Suprapubic skin (tissue), 4 donors: ENCODE measurements around the gene ADAT1. TPM values are rescaled to one million over a fixed set of nuclear protein-coding genes. Genes with fewer than 3 reads are reported as not detected.
A peak's percentile ranks its signal among the peaks of the same experiment; 100 is the strongest.

ENCODE experiments used
- DNase-seq, 2 donors: peaks; one replicate each; pipeline ENCODE4 v3.0.0-alpha.2; 2019; ENCODE audit warnings: low spot score in 2 of 2
- H3K27ac ChIP-seq: fragments of 200-600 bp; sonication (generic); one replicate; pipeline ENCODE4 v1.5.1; 2019
- H3K27me3 ChIP-seq: fragments of 200-600 bp; sonication (generic); one replicate; pipeline ENCODE4 v1.5.1; 2019
- H3K36me3 ChIP-seq: fragments of 200-600 bp; sonication (generic); one replicate; pipeline ENCODE4 v1.5.1; 2019
- H3K4me1 ChIP-seq: fragments of 200-600 bp; sonication (generic); one replicate; pipeline ENCODE4 v1.5.1; 2019
- H3K4me3 ChIP-seq: fragments of 200-600 bp; sonication (generic); one replicate; pipeline ENCODE4 v1.5.1; 2019; ENCODE audit warnings: mild to moderate bottlenecking
- H3K9me3 ChIP-seq: fragments of 200-600 bp; sonication (generic); one replicate; pipeline ENCODE4 v1.5.1; 2019
- CTCF ChIP-seq, 2 donors: fragments of 200-600 bp in 1 of 2; fragments of 450-650 bp in 1 of 2; sonication (generic) in 1 of 2; IDR thresholded peaks; one replicate each; pipeline ENCODE4 v1.5.1; 2016 to 2019; ENCODE audit warnings: antibody characterized with exemption in 2 of 2, mild to moderate bottlenecking in 1 of 2, moderate library complexity in 1 of 2
- EP300 ChIP-seq: sonication (generic); formaldehyde crosslinking; IDR thresholded peaks from one replicate; pipeline ENCODE4 v1.6.1; 2017; ENCODE audit warnings: antibody characterized with exemption
- POLR2A ChIP-seq, 2 donors: fragments of 450-650 bp; IDR thresholded peaks; one replicate each; pipeline ENCODE4 v1.6.1; 2017; ENCODE audit warnings: antibody characterized with exemption in 2 of 2, mild to moderate bottlenecking in 2 of 2, moderate library complexity in 2 of 2
- POLR2AphosphoS5 ChIP-seq, 3 donors: sonication (generic); formaldehyde crosslinking; IDR thresholded peaks; one replicate each; pipeline ENCODE4 v1.6.1; 2017; ENCODE audit warnings: antibody characterized with exemption in 3 of 3
- WGBS: methylation state at CpG from one replicate; pipeline ENCODE4 v1.1.5; 2018; 5-methylcytosine and 5-hydroxymethylcytosine counted together
- total RNA-seq, 4 donors: library from RNA; depleted of rRNA; stranded (reverse); fragments of >200 nt; gene quantifications; one replicate each; pipeline ENCODE4 v1.1.0, GENCODE V29; 2016

The ADAT1 gene
- total RNA-seq, 4 donors from 2014 or later = 41.4 to 84.2 (median 55.2) TPM

GRCh38 chr16:75566040-75566757 is 56.9 kb downstream of the ADAT1 start, which contains the start of gene GABARAPL2:
TSS of gene GABARAPL2 (plus strand) at chr16:75566379. CDS start at chr16:75566487, 108 bp downstream.
- Histone ChIP-seq H3K9me3 (no peaks in the 10 kb centered on the region), H3K27ac (peak within 1 kb of the TSS; percentile 61), H3K4me3 (peak within 1 kb of the TSS; percentile 95), H3K27me3 (no peaks in the 10 kb centered on the region), H3K36me3 (peaks cover 34% of the 10 kb centered on the region), H3K4me1 (peaks cover 44% of the 10 kb centered on the region)
- WGBS = 0% methylated on average over 15 of the region's 69 CpGs
- peak; percentile 89 for DNase-seq
- no peak for TF ChIP-seq CTCF (IDR thresholded peaks at IDR 0.05)
- peak in 1 of 2 donors; percentile 69 for TF ChIP-seq POLR2A (IDR thresholded peaks at IDR 0.05)
- TF ChIP-seq EP300 = no peak
- TF ChIP-seq POLR2AphosphoS5 (IDR thresholded peaks at IDR 0.05) = peak; percentile 12 to 29 (median 20)

- H3K4me1 ChIP-seq = peaks cover 44% of the 10 kb centered on the region
- TF ChIP-seq POLR2A (IDR thresholded peaks at IDR 0.05) (no peak), POLR2AphosphoS5 (IDR thresholded peaks at IDR 0.05) (no peak), CTCF (IDR thresholded peaks at IDR 0.05) (no peak), EP300 (no peak)
- DNase-seq = peak in 1 of 2 donors; percentile 44
- H3K4me3 ChIP-seq = peak overlapping the region; percentile 95
- no peaks in the 10 kb centered on the region for H3K27me3 ChIP-seq
- H3K9me3 ChIP-seq = no peaks in the 10 kb centered on the region
- peak overlapping the region; percentile 61 for H3K27ac ChIP-seq
- 22% methylated on average over 15 of the region's 15 CpGs for WGBS
- peaks cover 29% of the 10 kb centered on the region for H3K36me3 ChIP-seq
These were observed 57.4 kb downstream of the ADAT1 start for GRCh38 chr16:75565640-75566039.

- H3K9me3 ChIP-seq = no peaks in the 10 kb centered on the region
- no peak overlapping the region for H3K4me3 ChIP-seq
- no peak for DNase-seq
- 51% methylated on average over 10 of the region's 10 CpGs for WGBS
- peaks cover 21% of the 10 kb centered on the region for H3K4me1 ChIP-seq
- no peaks in the 10 kb centered on the region for H3K27me3 ChIP-seq
- TF ChIP-seq EP300 = no peak
- no peaks in the 10 kb centered on the region for H3K36me3 ChIP-seq
- no peak overlapping the region for H3K27ac ChIP-seq
These were observed 63.3 kb downstream of the ADAT1 start for GRCh38 chr16:75559564-75560372.

GRCh38 chr16:75558846-75559401 is 64.2 kb downstream of the ADAT1 start:
- WGBS = 75% methylated on average over 2 of the region's 2 CpGs

More at GRCh38 chr16:75558846-75559401, 64.2 kb downstream of the ADAT1 start:
- Histone ChIP-seq H3K27ac (no peak overlapping the region), H3K36me3 (no peaks in the 10 kb centered on the region), H3K4me1 (peaks cover 24% of the 10 kb centered on the region), H3K4me3 (no peak overlapping the region), H3K27me3 (no peaks in the 10 kb centered on the region), H3K9me3 (no peaks in the 10 kb centered on the region)
- DNase-seq = no peak
- TF ChIP-seq EP300 (no peak), POLR2AphosphoS5 (IDR thresholded peaks at IDR 0.05) (no peak), POLR2A (IDR thresholded peaks at IDR 0.05) (no peak), CTCF (IDR thresholded peaks at IDR 0.05) (no peak)
